ENCODE results near the gene KCNQ1.

KCNQ1 gene

GRCh38 chr11:2708757-2709281 lies 264.0 kb downstream of the KCNQ1 start:
- Histone ChIP-seq H3K36me3 (ENCODE audit: insufficient read depth, low read length) (no peaks in the 10 kb centered on the region; the same call in 1 of the 2 replicates), H4K20me1 (ENCODE audit: insufficient read depth, low read length) (no peaks in the 10 kb centered on the region), H3K4me3 (ENCODE audit: low read depth, low read length, poor library complexity, severe bottlenecking) (no peak overlapping the region), H2AFZ (ENCODE audit: low read length) (no peak overlapping the region), H3K4me1 (ENCODE audit: insufficient read depth, low read length, severe bottlenecking) (peaks cover 6% of the 10 kb centered on the region), H3K9me3 (ENCODE audit: low read length) (peaks cover 6% of the 10 kb centered on the region; the same call in 1 of the 2 replicates), H3K27me3 (ENCODE audit: insufficient read depth, low read length) (peaks cover 5% of the 10 kb centered on the region; the same call in 1 of the 2 replicates), H3K9me2 (ENCODE audit: low read depth, low read length) (no peaks in the 10 kb centered on the region), H3K79me2 (ENCODE audit: insufficient read depth, low read length) (no peaks in the 10 kb centered on the region), H3K27ac (ENCODE audit: low read depth, low read length, poor library complexity, severe bottlenecking) (no peak overlapping the region), H3F3A (ENCODE audit: insufficient read depth, low read length) (no peaks in the 10 kb centered on the region), H3K9ac (ENCODE audit: low read length) (no peak overlapping the region), H3K4me2 (ENCODE audit: low read length) (no peak overlapping the region)
- TF ChIP-seq CTCF (IDR thresholded peaks at IDR 0.05; ENCODE audit: low read length) (no peak), EZH2 (IDR thresholded peaks at IDR 0.05; ENCODE audit: borderline replicate concordance, low read length) (no peak)

GRCh38 chr11:2709429-2709828 lies 264.6 kb downstream of the KCNQ1 start:
- Histone ChIP-seq H3K36me3 (ENCODE audit: insufficient read depth, low read length) (no peaks in the 10 kb centered on the region; the same call in 1 of the 2 replicates), H3K27ac (ENCODE audit: low read depth, low read length, poor library complexity, severe bottlenecking) (no peak overlapping the region), H3K9ac (ENCODE audit: low read length) (no peak overlapping the region), H2AFZ (ENCODE audit: low read length) (no peak overlapping the region), H3F3A (ENCODE audit: insufficient read depth, low read length) (no peaks in the 10 kb centered on the region), H3K9me2 (ENCODE audit: low read depth, low read length) (no peaks in the 10 kb centered on the region), H3K4me3 (ENCODE audit: low read depth, low read length, poor library complexity, severe bottlenecking) (no peak overlapping the region), H3K4me2 (ENCODE audit: low read length) (no peak overlapping the region), H3K4me1 (ENCODE audit: insufficient read depth, low read length, severe bottlenecking) (peaks cover under 1% of the 10 kb centered on the region), H4K20me1 (ENCODE audit: insufficient read depth, low read length) (no peaks in the 10 kb centered on the region), H3K27me3 (ENCODE audit: insufficient read depth, low read length) (peaks cover 8% of the 10 kb centered on the region; the same call in 1 of the 2 replicates), H3K9me3 (ENCODE audit: low read length) (peaks cover 6% of the 10 kb centered on the region; the same call in 1 of the 2 replicates), H3K79me2 (ENCODE audit: insufficient read depth, low read length) (no peaks in the 10 kb centered on the region)
- no peak for TF ChIP-seq CTCF (IDR thresholded peaks at IDR 0.05; ENCODE audit: low read length)
- no peak for TF ChIP-seq EZH2 (IDR thresholded peaks at IDR 0.05; ENCODE audit: borderline replicate concordance, low read length)

GRCh38 chr11:2711161-2711560 lies 266.4 kb downstream of the KCNQ1 start:
- no peak overlapping the region for H3K27ac ChIP-seq (ENCODE audit: low read depth, low read length, poor library complexity, severe bottlenecking)
- H3K4me3 ChIP-seq (ENCODE audit: low read depth, low read length, poor library complexity, severe bottlenecking), result no peak overlapping the region
- H3F3A ChIP-seq (ENCODE audit: insufficient read depth, low read length), result no peaks in the 10 kb centered on the region
- H3K9ac ChIP-seq (ENCODE audit: low read length), result no peak overlapping the region
- no peaks in the 10 kb centered on the region for H3K9me2 ChIP-seq (ENCODE audit: low read depth, low read length)
- no peak overlapping the region for H3K4me2 ChIP-seq (ENCODE audit: low read length)
- H3K79me2 ChIP-seq (ENCODE audit: insufficient read depth, low read length), result no peaks in the 10 kb centered on the region
- H3K4me1 ChIP-seq (ENCODE audit: insufficient read depth, low read length, severe bottlenecking), result no peaks in the 10 kb centered on the region
- peaks cover 6% of the 10 kb centered on the region; the same call in 1 of the 2 replicates for H3K9me3 ChIP-seq (ENCODE audit: low read length)
- H3K36me3 ChIP-seq (ENCODE audit: insufficient read depth, low read length), result no peaks in the 10 kb centered on the region; the same call in 1 of the 2 replicates
- H2AFZ ChIP-seq (ENCODE audit: low read length), result no peak overlapping the region
- H3K27me3 ChIP-seq (ENCODE audit: insufficient read depth, low read length), result peaks cover 8% of the 10 kb centered on the region; the same call in 1 of the 2 replicates
- H4K20me1 ChIP-seq (ENCODE audit: insufficient read depth, low read length), result no peaks in the 10 kb centered on the region
- TF ChIP-seq EZH2 (IDR thresholded peaks at IDR 0.05; ENCODE audit: borderline replicate concordance, low read length), result no peak
- no peak for TF ChIP-seq CTCF (IDR thresholded peaks at IDR 0.05; ENCODE audit: low read length)
